ENCODE data around the gene MFSD6L. TPM values are rescaled to one million over a fixed set of nuclear protein-coding genes. Genes with fewer than 3 reads are reported as not detected.

The MFSD6L gene
- total RNA-seq, 1 experiment from 2014 or later = 2.1 TPM

DNA sequence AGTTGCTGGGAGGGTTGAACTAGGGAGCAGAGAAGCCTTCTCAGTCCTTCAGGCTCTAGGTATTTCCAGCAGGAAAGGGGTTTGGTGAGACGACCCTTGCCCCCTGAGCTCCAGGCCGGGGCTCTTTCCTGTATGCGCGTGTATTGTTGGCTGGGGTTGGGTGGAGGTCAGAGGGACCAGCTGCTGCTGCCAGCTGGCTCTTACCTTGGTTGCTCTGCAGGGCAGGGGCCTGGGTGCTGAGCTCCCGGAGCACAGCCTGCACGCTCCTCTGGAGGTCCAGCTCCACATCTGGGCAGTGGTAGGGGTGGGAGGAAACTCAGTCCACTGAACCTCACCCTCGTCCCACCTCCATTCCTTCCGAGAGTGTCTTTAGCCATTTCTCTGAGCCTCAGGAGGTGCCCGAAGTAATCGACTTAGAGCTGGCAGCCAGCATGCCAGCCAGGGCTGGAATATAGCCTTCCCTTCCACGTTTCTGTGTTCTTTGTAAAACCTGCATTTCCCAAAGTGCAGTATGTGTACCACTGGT is 40.3 kb upstream of the MFSD6L start:
- no peaks in the 10 kb centered on the region for H3K36me3 Mint-ChIP-seq (ENCODE audit: insufficient read depth in 1 of 3, low read depth in 3 of 3)
- H3K27ac ChIP-seq (ENCODE audit: insufficient read length, low read depth, low read length) = no peak overlapping the region
- H3K9me3 ChIP-seq (ENCODE audit: control insufficient read depth, low read depth, low read length) = no peaks in the 10 kb centered on the region
- no peak overlapping the region for H3K4me3 Mint-ChIP-seq
- no peak overlapping the region for H2BK20ac ChIP-seq (ENCODE audit: low read depth, low read length, poor library complexity, severe bottlenecking)
- H3K9me3 Mint-ChIP-seq = peaks cover 0 to 1% of the 10 kb centered on the region in 2 experiments; a peak in 1 of 5 replicates
- H2BK15ac ChIP-seq (ENCODE audit: low read depth, low read length) = no peak overlapping the region
- no peaks in the 10 kb centered on the region for H3K4me1 ChIP-seq (ENCODE audit: insufficient read depth, low read length)
- no peaks in the 10 kb centered on the region for H4K20me1 ChIP-seq (ENCODE audit: control insufficient read depth, insufficient read depth, insufficient read length)
- H3K27me3 ChIP-seq (ENCODE audit: insufficient read depth, low read length) = no peaks in the 10 kb centered on the region; the same call in 1 of the 2 replicates
- peak overlapping the region in 1 of 3 experiments; percentile 87; a peak in 1 of 7 replicates for H3K27ac Mint-ChIP-seq
- H2BK12ac ChIP-seq (ENCODE audit: insufficient read length, low read depth, low read length) = no peak overlapping the region
- no peak overlapping the region for H2AFZ ChIP-seq (ENCODE audit: low read length)
- H3T11ph ChIP-seq (ENCODE audit: low read length) = no peak overlapping the region
- DNase-seq = no peak
- H3K4ac ChIP-seq (ENCODE audit: low read depth, low read length) = no peak overlapping the region
- H3K27me3 Mint-ChIP-seq (ENCODE audit: low read depth) = peaks cover 9% of the 10 kb centered on the region
- H3K56ac ChIP-seq (ENCODE audit: insufficient read length, low read depth, low read length) = no peak overlapping the region
- no peak overlapping the region for H4K91ac ChIP-seq (ENCODE audit: insufficient read length, low read depth, low read length)
- no CpG with 5 or more reads among the region's 11 CpGs for WGBS (ENCODE audit: extremely low coverage, insufficient read length, low lambda C conversion rate)
- H3K4me2 ChIP-seq (ENCODE audit: insufficient read depth, insufficient read length, low read length) = no peak overlapping the region
- H3K18ac ChIP-seq (ENCODE audit: insufficient read length, low read depth, low read length) = no peak overlapping the region
- H3K79me1 ChIP-seq (ENCODE audit: insufficient read depth, low read depth, low read length, poor library complexity, severe bottlenecking) = no peaks in the 10 kb centered on the region
- H3K9ac ChIP-seq (ENCODE audit: extremely low read depth, insufficient read length, low read length) = no peak overlapping the region
- H3K14ac ChIP-seq (ENCODE audit: insufficient read depth, low read length) = no peak overlapping the region; the same call in 1 of the 2 replicates
- H2AK5ac ChIP-seq (ENCODE audit: insufficient read length, low read length) = no peak overlapping the region
- no peak overlapping the region for H4K8ac ChIP-seq (replicated peaks; ENCODE audit: insufficient read length, low read depth, low read length)
- peaks cover 10 to 22% of the 10 kb centered on the region in 2 experiments; a peak in 3 of 4 replicates for H3K4me1 Mint-ChIP-seq
- H3K79me2 ChIP-seq (ENCODE audit: insufficient read depth, low read length) = no peaks in the 10 kb centered on the region
- no peak overlapping the region for H4K5ac ChIP-seq (ENCODE audit: insufficient read length, low read depth, low read length)
- no peak overlapping the region for H2BK120ac ChIP-seq (ENCODE audit: low read depth, low read length, poor library complexity, severe bottlenecking)
- no peak overlapping the region for H2BK5ac ChIP-seq (ENCODE audit: insufficient read length, low read length)
- H3K23ac ChIP-seq (ENCODE audit: insufficient read length, low read depth, low read length) = no peak overlapping the region
- TF ChIP-seq, protein P1, sequence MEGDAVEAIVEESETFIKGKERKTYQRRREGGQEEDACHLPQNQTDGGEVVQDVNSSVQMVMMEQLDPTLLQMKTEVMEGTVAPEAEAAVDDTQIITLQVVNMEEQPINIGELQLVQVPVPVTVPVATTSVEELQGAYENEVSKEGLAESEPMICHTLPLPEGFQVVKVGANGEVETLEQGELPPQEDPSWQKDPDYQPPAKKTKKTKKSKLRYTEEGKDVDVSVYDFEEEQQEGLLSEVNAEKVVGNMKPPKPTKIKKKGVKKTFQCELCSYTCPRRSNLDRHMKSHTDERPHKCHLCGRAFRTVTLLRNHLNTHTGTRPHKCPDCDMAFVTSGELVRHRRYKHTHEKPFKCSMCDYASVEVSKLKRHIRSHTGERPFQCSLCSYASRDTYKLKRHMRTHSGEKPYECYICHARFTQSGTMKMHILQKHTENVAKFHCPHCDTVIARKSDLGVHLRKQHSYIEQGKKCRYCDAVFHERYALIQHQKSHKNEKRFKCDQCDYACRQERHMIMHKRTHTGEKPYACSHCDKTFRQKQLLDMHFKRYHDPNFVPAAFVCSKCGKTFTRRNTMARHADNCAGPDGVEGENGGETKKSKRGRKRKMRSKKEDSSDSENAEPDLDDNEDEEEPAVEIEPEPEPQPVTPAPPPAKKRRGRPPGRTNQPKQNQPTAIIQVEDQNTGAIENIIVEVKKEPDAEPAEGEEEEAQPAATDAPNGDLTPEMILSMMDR (conservative IDR thresholded peaks at IDR 0.05) = no peak
- peaks cover 2% of the 10 kb centered on the region for H3K23me2 ChIP-seq (ENCODE audit: insufficient read length, low read depth, low read length, poor library complexity, severe bottlenecking)
